HL-60/S4 treated with retinoic acid at 250 ng/mL for 4 days and 3 days (cell line): ENCODE data around the gene ARMCX6.
"Not testable (repeated sequence)": the region's sequence is repeated elsewhere in the genome, so short reads cannot be mapped to it uniquely, and the experiment has no call there.

Source experiments
- in situ Hi-C: fragments of 300-500 bp; cut with MboI; formaldehyde crosslinking; loops from 2 replicates; pipeline ENCODE4 v1.7.0; 2022; ENCODE audit warnings: low sequenced_read_pairs

The ARMCX6 gene

DNA sequence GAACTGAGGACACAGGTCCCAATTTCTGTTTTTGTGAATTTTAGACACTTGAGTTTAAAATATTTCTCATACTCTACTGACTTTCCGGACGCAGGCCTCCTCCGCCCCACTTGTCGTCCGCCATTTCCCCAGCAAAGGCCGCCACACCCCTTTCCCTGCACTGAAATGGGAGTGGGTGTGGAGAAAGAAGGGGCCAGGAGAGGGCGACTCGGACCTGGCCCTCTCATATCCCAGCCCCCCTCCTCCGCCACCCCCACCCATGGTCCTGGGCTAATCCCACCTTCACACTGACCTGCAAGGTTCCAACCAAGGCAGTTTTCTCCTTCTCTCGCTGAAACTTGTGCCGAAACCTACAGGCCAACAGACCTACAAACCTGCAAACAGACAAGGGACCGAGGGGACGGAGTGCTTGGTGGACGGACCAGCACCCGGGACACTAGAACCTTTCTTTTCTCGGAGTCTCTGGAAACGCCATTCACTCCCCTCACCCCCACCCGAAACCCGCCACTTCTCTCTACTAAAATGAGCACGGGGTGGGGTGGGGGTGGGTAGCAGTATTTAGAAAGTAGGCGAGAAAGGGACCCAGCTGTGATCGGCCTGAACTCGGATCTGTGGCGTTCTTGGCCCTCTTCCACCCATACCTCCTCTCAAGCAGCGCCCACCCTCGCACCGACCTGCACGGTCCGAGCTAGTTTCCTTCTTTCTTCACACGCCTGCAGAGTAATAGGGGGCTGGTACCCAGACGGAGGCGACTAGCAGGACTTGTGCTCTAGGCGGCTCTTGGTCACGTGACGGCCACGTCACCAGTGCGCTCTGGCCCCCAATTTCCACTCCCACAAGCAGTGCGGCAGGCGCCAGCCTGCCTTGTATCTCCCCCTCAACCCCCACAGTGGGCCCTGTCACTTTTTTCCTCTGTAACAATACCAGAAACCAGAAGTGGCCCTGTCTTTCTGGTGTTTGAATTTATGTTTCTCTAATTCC is at the start of gene ARMCX6:
TSS of gene ARMCX6 (minus strand) at position 790 of the 981 bp plus-strand sequence. CDS start 1,380 bp downstream, outside the sequence.
- in situ Hi-C loops, result no loop called here

DNA sequence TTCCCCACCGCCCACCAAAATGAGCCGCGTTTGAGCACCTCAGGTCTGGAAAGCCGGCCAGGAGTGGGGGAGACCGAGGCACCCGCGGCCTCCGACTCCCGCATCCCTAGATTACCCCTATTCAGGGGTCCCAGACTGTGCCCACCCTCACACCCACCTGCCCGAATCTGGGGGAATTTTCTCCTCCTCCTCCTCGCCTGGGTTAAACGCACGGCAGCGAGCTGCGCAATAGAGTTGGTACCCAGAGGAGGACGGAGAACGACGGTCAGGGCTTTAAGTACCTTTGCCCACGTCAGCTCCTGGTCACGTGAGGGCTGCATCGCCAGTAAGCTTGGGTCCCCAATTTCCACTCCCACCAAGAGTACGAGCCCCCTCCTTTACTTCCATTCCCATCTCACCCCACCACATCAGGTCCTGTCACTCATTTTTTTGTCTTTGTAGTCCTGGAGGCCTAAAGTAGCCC is 41.8 kb upstream of the ARMCX6 start, which contains the start of gene ARMCX2:
TSS of gene ARMCX2 (minus strand) at position 250 of the 463 bp plus-strand sequence. CDS start 2,262 bp downstream, outside the sequence.
- in situ Hi-C loops, result no loop called here

DNA sequence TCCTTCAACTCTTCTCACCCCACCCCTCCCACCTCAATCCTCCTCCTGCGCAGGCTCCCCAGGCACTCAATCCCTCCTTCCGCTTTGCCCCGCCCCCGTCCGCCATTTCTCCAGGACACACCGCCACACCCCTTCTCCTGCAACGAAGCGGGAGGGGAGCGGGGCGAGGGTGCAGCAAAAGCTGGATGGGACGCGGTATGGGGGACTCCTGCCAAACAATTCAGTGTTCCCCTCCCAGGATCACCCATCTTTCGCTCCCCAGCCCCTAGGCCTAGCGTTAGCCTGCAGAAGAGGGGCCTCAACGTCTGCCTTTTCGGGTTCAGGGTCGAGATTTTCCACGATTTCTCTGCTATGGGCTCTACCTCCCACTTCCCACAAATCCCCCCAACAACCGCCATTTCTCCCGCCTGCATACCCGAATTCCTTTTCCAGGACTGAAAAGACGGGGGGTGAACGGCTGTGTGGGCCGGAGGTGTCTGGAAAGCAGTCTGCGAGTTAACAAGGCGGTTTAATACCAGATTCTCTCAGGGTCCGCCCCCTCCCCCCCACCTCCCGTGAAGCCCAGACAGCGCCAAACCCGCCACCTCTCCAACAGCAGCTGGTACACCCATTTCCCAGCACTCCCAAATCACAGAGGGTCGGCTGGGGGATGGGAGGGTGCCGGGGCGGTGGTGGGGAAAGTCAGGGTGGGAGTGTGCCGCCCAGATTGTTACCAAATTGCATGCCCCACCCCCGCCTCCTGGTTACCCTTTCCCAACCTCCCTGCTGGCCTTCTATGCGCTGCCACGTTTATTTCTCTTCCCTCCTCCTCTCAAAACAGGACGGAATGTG is 41.1 kb upstream of the ARMCX6 start:
- in situ Hi-C loops, result no loop called here

DNA sequence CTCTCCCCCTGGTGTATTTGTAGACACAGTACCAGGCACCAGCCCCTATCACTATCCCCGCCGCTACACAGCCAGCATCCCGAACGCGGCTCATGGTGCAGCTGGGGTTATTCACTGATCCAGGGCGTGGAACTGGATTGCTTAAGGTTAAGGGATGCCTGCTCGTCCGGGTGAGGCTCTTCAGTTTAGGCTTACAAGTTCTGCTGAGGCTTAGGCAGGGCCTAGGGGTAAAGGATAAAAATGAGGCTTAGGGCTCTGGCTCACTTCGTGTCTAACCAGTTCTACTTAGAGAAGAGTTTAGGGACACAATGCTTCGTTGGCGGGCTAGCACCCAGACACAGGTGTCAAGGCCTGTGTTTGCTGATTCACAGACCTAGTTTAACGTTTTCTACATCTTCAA is 39.7 kb upstream of the ARMCX6 start:
- in situ Hi-C loops, result no loop called here

DNA sequence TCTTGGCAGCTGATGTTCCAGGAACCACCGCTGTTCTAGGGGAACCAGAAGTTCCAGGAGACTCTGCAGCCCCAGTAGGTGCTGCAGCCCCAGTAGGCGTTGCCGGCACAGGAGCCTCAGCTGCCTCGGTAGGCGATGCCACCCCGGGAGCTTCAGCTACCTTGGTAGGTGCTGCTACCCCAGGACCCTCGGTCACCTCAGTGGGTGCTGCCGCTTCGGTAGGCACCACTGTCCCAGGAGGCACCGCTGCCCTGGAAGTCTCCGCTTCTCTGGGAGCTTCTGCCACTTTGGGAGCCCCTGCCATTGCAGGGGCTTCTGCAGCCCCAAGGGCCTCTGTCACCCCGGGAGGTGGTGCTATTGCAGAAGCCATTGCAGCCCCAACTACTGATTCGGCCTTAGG is 39.0 kb upstream of the ARMCX6 start:
- in situ Hi-C loops, result no loop called here

DNA sequence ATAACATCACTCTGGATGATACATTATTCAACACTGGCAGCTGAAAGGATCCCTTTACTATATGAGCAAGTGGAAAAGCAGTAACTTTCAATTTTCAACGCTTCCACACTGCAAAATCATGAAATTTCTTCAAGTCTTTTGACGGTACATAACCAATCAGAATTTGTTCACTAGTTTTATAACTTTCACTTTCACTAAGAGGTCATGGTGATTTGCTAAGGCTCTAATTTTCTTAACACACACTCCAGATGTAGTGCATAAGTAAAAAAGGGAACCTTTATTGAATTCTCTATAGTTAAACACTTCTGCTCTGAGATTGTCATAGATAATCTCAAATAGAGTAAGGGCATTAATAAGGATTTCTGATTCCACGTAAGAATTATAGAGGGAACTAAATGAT is 37.7 kb upstream of the ARMCX6 start:
- in situ Hi-C loops, result no loop called here

DNA sequence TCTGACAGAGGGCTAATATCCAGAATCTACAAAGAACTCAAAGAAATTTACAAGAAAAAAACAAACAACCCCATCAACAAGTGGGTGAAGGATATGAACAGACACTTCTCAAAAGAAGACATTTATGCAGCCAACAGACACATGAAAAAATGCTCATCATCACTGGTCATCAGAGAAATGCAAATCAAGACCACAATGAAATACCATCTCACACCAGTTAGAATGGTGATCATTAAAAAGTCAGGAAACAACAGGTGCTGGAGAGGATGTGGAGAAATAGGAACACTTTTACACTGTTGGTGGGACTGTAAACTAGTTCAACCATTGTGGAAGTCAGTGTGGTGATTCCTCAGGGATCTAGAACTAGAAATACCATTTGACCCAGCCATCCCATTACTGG is 29.9 kb upstream of the ARMCX6 start:
- in situ Hi-C loops, result not testable (repeated sequence)

DNA sequence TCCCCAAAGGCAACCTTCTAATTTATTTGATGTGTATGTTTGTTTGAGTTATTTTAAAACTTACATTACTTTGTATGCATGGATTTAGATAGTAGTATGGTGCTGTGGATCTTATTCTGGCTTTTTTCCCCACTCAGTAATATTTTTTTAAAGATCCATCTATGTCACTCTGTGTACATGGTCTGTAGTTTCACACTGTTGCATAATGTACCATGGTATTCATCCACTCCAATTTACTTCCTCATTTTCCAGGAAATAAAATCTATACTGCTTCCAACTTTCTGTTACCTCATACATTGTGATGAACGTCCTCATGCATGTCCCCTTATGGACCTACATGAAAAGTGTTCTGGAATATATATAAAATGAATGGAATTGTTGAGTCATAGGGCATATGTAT is 24.3 kb upstream of the ARMCX6 start:
- in situ Hi-C loops, result no loop called here

DNA sequence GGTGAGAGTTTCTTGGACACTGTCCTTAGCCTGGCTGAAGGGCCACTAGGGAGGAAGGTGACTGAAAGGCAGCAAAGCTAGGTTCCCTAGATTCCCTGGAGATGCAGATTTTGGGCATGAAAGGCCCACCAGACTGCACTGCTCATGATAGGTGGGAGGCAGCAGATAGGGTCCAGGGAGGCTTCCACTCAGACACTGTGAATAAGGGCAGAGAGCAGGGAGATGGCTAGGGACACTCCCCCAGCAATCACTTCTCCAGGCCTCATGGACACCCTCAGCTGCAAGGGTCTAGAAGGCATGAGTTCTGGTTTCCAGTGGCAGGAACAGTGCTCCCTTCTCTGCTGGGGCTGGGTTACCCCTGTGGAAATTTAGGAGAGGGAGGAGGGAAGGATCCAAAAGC is 21.8 kb upstream of the ARMCX6 start:
- in situ Hi-C loops, result no loop called here

DNA sequence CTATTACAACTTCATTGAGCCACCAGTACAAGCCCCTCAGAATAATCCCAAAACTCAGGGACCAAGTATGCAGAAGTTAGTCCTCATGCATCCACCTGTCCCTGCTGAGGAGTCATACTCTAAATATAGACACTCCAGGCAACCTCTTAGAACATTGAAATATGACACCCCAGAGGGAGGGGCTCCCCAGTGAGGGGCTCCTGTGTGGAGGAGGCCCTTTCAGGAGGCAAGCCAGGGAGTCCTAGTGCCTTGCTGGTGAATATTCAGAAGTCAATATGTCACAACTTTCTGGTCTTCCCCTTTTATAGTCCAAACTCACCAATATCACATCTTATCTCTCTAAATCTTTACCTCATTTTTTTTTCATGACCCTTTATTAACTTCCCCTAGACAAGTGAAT is 1.6 kb upstream of the ARMCX6 start:
- in situ Hi-C loops, result no loop called here

DNA sequence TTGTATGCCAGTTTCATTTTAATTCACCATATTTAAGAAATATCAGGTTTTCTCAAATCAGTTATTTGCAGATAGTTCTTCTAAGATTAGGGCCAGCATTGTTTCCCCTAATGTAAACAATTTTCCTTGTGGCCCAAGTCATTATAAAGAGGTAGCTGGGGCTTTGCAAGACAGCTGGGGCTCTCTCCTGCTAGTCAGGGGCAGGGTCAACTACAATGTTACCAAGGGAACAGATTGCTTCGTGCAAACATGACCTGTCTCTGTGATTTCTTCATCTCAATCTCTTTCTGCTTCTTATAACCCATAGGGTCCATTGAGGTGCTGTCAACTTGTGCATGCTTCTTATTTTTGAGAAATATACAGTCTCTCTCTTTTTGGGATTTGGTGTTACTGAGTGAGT is 12.1 kb downstream of the ARMCX6 start:
- in situ Hi-C loops, result no loop called here

DNA sequence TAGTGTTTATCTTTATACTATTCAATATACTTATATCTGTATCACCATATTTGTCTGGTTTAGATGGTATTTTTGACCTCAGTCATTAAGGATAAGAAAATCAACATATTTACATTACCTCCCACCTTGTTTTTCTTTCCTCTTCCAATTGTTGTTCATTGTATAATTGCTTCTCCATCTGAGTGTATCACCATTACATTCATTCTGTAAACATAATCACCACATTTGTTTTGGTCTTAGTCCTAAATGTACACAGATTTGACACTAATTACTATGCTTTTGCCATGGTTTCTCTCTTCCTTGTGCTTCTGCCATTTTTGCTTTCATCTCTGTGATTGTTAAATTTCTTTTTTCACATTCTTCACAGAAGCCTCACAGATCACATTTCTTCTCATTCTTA is 12.7 kb downstream of the ARMCX6 start:
- in situ Hi-C loops, result no loop called here

DNA sequence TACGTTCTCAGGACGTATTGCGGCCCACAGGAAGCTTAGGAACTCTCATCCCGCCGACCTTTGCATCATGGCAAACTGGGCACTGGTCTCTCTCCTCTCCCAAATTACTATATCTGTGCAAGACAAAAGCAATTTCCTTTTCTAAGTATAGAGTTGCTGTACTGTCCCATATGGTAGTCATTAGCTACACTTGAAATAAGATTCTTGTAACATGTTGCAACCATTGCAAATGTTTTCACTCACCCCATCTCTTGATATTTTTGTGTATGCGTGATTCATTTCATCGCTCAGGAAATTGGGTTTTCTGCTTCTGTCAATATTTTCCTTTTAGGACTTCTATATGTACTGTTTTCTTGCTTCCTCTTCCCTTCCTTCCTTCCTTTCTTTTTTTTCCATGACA is 15.7 kb downstream of the ARMCX6 start:
- in situ Hi-C loops, result no loop called here

DNA sequence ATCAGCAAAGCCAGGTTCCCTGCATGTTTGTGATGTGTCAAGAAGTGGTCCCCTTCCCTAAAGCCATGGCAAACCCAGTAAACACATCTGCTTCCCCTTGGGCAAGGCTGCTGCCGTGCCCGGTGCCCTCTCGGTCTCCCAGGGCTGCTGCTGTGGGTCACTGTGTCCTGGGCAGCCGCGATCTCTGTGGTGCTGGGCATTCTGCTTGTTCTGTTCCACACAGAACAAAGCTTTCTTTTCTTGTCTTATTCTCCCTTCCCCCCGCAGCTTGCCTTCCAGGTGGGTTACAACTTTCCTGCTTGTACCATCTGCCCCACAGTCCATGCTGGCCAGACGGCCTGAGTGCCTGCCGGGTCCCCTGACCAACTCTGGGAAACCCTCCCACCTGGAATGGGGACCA is 18.2 kb downstream of the ARMCX6 start:
- in situ Hi-C loops, result not testable (repeated sequence)

DNA sequence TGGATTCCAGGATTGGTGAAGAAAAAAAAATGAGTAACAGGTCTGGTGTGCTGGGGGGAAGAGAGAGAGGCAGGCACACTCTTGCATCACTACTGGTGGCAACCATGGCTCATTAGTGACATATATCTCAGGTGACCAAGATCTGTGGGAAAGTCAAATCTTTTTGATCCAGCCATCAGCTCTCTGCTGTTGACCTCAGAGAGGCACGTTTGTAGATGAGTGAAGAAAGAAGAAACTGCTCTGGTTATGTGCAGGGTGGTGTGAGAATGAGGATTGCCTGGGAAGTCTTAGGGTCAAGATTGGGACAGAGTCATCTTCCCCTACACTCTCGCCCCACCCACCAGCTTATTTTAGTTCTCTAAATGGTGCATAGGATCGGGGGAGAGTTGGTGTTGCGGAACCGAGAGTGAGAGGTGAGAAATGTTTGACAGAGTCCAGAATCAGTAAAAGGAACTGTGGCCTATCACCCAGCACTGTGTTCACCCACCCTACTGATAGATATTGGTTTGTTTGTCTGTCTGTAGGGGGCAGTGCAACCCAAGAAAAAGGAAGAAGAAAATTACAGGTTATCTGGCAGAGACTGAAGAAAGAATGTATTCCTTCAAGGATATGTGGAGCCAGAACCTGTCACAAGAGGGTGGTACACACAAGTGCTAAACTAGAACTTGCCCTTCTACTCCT is 21.9 kb downstream of the ARMCX6 start:
- in situ Hi-C loops, result no loop called here
